Fibroblast of gingiva (primary cell): ENCODE measurements around the gene GRK5.

Experiments
- DNase-seq: peaks from one replicate; pipeline ENCODE4 v3.0.0-alpha.2; 2011; ENCODE audit warnings: low read depth

The GRK5 gene

GRCh38 chr10:119445311-119445934 is 238.1 kb downstream of the GRK5 start:
- DNase-seq, result peak; percentile 68

GRCh38 chr10:119445935-119446317 is 238.6 kb downstream of the GRK5 start:
- no peak for DNase-seq

- no peak for DNase-seq
These were observed 239.3 kb downstream of the GRK5 start for GRCh38 chr10:119446441-119447277.

- no peak for DNase-seq
These were observed 240.1 kb downstream of the GRK5 start for GRCh38 chr10:119447421-119447820.

GRCh38 chr10:119447823-119448546 is 240.6 kb downstream of the GRK5 start:
- no peak for DNase-seq

- no peak for DNase-seq
These were observed 241.5 kb downstream of the GRK5 start for GRCh38 chr10:119448628-119449584.

- peak; percentile 99 for DNase-seq
These were observed 242.5 kb downstream of the GRK5 start for GRCh38 chr10:119449760-119450461.

- DNase-seq, result no peak
These were observed 243.4 kb downstream of the GRK5 start for GRCh38 chr10:119450606-119451299.

- DNase-seq, result no peak
These were observed 244.0 kb downstream of the GRK5 start for GRCh38 chr10:119451300-119451896.

- no peak for DNase-seq
These were observed 245.0 kb downstream of the GRK5 start for GRCh38 chr10:119452396-119452795.

GRCh38 chr10:119453313-119453712 is 245.9 kb downstream of the GRK5 start:
- no peak for DNase-seq

- no peak for DNase-seq
These were observed 246.9 kb downstream of the GRK5 start for GRCh38 chr10:119454316-119454715.

- DNase-seq, result no peak
These were observed 247.6 kb downstream of the GRK5 start for GRCh38 chr10:119454990-119455389.

- no peak for DNase-seq
These were observed 248.5 kb downstream of the GRK5 start for GRCh38 chr10:119455609-119456434.

- no peak for DNase-seq
These were observed 249.1 kb downstream of the GRK5 start for GRCh38 chr10:119456435-119456810.

- no peak for DNase-seq
These were observed 250.8 kb downstream of the GRK5 start for GRCh38 chr10:119457966-119458766.

- no peak for DNase-seq
These were observed 252.4 kb downstream of the GRK5 start for GRCh38 chr10:119459681-119460340.
